Adipocyte (in vitro differentiated cells): ENCODE results near the gene B3GNT5.
A peak's percentile ranks its signal among the peaks of the same experiment; 100 is the strongest.

Experiments used
- DNase-seq: peaks from one replicate; pipeline ENCODE4 v3.0.0-alpha.2; 2015; ENCODE audit warnings: low read depth
- H3K27me3 ChIP-seq: replicated peaks from 2 replicates; pipeline ENCODE4 v1.7.0; 2013; ENCODE audit warnings: mild to moderate bottlenecking, low read length, moderate library complexity; ENCODE audit not compliant: control insufficient read depth, insufficient read depth
- H3K36me3 ChIP-seq: 2 replicates; pipeline ENCODE4 v1.7.0; 2013; ENCODE audit warnings: low read length, mild to moderate bottlenecking, moderate library complexity; ENCODE audit not compliant: control insufficient read depth, insufficient read depth, severe bottlenecking
- H3K4me1 ChIP-seq: 2 replicates; pipeline ENCODE4 v1.7.0; 2013; ENCODE audit warnings: mild to moderate bottlenecking, low read length, moderate library complexity; ENCODE audit not compliant: control insufficient read depth, insufficient read depth
- H3K4me3 ChIP-seq: 2 replicates; pipeline ENCODE4 v1.7.0; 2013; ENCODE audit warnings: mild to moderate bottlenecking, low read length, moderate library complexity
- H3K9ac ChIP-seq: 2 replicates; pipeline ENCODE4 v1.7.0; 2013; ENCODE audit warnings: mild to moderate bottlenecking, low read length, moderate library complexity
- H3K9me3 ChIP-seq: 2 replicates; pipeline ENCODE4 v1.7.0; 2013; ENCODE audit warnings: mild to moderate bottlenecking, low read length, moderate library complexity; ENCODE audit not compliant: control insufficient read depth

The B3GNT5 gene

DNA sequence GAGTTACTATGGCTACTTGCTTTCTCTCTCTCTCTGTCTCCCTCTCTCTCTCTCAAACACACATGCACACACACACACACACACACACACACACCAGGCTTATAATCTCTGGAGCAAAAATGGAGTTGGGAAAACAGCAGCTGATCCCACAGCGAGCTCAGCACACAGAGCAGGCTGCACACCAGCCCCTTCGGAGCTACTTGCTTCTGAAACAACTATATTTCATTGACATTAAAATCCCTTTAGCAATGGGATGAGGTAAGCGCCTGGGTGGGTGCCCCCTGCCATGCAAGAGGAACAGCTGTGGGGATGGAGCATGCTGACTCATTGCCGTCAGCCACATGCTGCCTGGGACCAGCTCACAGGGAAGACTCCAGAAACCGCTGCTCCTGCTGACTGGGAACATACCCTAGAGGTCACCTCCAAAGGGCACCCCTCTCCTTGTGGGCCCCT is 45.7 kb downstream of the B3GNT5 start:
- DNase-seq, result peak; percentile 89
- Histone ChIP-seq H3K36me3 (no peaks in the 10 kb centered on the region), H3K9me3 (no peaks in the 10 kb centered on the region), H3K4me1 (peaks cover 26% of the 10 kb centered on the region), H3K27me3 (no peaks in the 10 kb centered on the region), H3K4me3 (no peak overlapping the region), H3K9ac (peak overlapping the region; percentile 3)

DNA sequence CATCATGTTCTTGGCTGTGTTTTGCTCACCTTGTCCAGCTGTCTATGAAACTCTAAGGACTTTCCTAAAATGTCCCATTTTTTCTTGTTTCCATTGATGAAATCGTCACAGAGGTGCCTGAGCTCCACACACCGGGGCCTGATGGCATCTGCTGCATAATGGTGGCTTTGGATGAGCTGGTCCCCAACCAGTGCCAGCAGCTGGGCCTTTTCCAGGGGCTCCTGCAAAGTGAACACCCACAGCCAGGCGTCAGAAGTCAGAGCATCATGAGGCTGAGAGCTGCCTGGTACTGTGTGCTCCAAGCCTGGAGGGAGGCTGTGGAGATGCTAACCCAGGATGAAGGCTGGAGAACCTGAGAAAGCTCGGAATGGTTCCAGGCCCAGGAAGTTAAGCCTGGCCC is 46.9 kb downstream of the B3GNT5 start:
- no peak for DNase-seq
- no peaks in the 10 kb centered on the region for H3K36me3 ChIP-seq
- no peak overlapping the region for H3K4me3 ChIP-seq
- no peak overlapping the region for H3K9ac ChIP-seq
- H3K9me3 ChIP-seq, result no peaks in the 10 kb centered on the region
- H3K4me1 ChIP-seq, result peaks cover 24% of the 10 kb centered on the region
- no peaks in the 10 kb centered on the region for H3K27me3 ChIP-seq

DNA sequence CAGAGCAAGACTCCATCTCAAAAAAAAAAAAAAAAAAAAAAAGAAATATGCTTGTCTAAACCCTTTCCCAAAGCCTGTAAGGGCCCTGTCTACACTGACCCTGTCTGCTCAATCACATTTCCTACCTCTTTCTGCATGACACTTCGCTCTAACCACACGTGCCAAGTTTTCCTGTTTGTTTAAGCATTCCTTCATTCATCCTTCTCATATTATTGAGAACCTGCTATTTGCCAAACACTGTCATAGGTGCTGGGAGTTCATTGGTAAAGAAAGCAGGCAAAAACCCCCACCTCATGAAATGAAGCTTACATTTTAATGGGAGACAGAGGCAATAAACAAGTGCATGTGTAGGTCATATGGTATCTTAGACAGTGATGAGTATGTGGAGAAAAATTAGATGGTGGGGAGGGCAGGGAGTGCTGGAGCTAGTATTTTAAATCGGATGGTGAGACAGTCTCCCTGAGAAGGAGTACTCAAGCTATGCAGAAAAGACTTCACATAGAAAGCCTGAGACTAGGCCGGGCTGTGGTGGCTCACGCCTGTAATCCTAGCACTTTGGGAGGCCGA is 48.0 kb downstream of the B3GNT5 start:
- DNase-seq, result no peak
- Histone ChIP-seq H3K27me3 (no peaks in the 10 kb centered on the region), H3K4me3 (no peak overlapping the region), H3K9ac (no peak overlapping the region), H3K4me1 (peaks cover 13% of the 10 kb centered on the region), H3K9me3 (no peaks in the 10 kb centered on the region), H3K36me3 (no peaks in the 10 kb centered on the region)

DNA sequence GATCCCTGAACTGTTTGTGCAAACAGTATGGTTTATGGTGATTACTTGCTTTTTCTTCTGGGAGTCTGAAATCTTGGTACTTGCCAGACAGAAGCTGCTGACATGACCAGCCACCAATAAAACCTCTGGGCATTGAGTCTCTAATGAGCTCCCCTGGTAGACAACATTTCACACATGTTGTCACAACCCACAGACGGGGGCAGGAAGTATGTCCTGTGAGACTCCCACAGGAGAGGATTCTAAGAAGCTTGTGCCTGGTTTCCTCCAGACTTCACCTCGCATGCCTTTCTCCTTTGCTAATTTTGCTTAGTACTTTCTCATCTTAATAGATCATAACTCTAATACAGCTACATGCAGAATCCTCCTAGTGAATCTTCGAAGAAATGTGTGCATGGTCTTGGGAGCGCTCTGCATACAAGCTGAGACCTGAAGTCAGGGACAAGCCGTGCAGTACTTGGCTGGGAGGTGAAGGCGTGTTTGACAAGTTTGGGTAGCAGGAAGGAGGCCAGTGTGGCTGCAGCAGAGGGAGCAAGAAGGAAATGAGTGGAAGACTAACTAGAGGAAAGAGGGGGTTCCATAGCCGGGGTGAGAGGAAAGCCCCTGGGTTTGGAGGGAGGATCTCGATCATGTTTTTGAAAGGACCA is 49.0 kb downstream of the B3GNT5 start:
- Histone ChIP-seq H3K9me3 (no peaks in the 10 kb centered on the region), H3K9ac (no peak overlapping the region), H3K4me1 (peaks cover 19% of the 10 kb centered on the region), H3K36me3 (no peaks in the 10 kb centered on the region), H3K4me3 (no peak overlapping the region), H3K27me3 (no peaks in the 10 kb centered on the region)
- no peak for DNase-seq

DNA sequence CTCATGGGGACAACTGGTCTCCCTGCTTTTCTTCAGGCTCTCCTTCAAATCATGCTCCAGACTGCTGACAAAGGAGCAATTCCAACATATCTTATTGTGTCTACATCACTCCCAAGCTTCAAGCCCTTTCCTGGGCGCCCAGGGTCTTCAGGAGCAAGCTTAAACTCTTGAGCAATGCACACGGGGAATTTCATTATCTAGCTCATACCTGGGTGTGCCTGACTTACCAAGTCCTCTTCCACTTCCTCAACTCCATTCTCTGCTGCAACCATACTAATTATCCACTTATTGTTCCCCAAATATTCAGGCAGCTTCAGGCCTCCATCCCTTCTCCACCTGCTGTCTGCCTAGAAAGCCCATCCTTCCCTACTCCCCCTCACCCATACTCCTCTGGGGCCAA is 50.6 kb downstream of the B3GNT5 start:
- Histone ChIP-seq H3K36me3 (no peaks in the 10 kb centered on the region), H3K9me3 (no peaks in the 10 kb centered on the region), H3K9ac (no peak overlapping the region), H3K4me1 (peaks cover 15% of the 10 kb centered on the region), H3K4me3 (no peak overlapping the region), H3K27me3 (no peaks in the 10 kb centered on the region)
- no peak for DNase-seq

DNA sequence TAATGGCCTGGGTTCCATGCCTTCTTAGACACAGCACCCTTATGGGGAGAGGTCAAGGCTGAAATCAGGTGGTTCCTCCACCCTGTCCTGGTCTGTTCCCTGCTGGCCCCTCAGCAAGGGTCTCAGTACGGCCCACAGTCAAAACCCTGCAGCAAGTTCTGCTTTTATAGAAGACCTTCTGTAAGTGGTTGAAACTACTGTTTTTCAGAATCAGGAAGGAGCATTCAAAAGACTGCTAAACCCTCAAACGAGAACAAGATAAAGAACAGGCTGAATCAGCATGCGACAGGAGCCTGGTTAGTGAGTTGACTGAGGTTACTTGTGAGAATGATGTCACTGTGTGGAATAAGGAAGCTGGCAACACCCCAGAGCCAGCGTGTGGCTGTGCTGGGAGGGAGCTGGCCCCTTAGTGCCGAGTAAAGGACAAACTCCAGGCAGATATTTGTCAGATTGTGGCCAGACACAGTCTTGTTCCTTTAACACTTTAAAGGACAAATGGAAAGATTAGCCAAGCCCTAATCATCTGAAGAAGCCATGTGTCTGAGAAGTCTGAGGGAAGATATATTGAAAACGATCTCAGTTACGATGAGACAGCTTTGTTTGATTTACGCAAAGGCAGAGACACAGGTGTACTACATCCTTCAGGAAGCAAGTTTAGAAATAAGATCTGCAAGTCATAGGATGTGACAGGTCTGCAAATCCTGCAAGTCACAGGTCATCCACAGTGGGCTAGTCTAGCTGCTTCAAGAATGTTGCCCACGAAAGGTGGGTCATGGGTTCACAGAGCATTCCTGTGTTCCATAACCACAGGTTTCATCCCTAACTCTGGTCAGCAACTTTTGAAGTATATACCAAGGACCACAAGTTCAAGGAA is 54.0 kb downstream of the B3GNT5 start:
- Histone ChIP-seq H3K4me3 (no peak overlapping the region), H3K9ac (no peak overlapping the region), H3K36me3 (no peaks in the 10 kb centered on the region), H3K4me1 (peaks cover 14% of the 10 kb centered on the region), H3K27me3 (no peaks in the 10 kb centered on the region), H3K9me3 (no peaks in the 10 kb centered on the region)
- peak; percentile 51 for DNase-seq

DNA sequence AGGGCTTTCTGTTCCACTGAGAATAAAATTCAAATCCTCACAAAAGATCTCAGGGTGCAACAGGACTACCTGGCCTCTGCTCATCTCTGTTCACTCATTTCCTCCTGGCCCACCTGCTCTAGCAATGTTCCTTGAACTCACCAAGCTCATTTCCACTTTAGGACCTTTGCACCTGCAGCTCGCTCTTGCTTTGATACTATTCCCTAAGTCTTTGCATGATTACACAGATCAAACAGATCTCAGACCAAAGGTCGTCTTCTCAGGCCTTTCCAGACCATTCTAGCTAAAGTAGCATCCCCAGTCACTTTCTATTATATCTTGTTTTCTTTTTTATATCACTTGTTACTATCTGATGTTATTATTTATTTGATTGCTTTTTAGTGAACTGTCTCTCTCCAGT is 54.7 kb downstream of the B3GNT5 start:
- Histone ChIP-seq H3K36me3 (no peaks in the 10 kb centered on the region), H3K9me3 (no peaks in the 10 kb centered on the region), H3K4me3 (no peak overlapping the region), H3K9ac (no peak overlapping the region), H3K4me1 (peaks cover 14% of the 10 kb centered on the region), H3K27me3 (no peaks in the 10 kb centered on the region)
- DNase-seq, result no peak

DNA sequence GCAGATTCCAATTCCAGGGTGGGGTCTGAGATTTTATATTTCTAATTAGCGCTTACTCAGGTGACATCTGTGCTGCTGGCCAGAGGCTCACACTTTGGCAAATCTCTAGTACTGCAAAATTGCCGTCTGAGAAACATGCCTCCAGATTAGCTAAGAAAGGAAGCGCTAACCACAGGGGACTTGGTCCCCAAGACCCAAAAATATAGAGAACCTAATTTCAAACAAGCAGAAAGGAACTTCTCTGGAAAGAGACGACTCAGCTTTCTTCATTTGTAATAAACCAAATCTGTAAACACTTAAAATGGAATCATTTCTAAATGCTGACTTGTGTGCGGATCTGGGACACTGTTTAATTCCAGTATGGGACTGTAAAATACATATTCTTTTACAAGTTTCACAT is 55.7 kb downstream of the B3GNT5 start:
- Histone ChIP-seq H3K27me3 (no peaks in the 10 kb centered on the region), H3K4me3 (no peak overlapping the region), H3K4me1 (peaks cover 14% of the 10 kb centered on the region), H3K9ac (no peak overlapping the region), H3K36me3 (no peaks in the 10 kb centered on the region), H3K9me3 (no peaks in the 10 kb centered on the region)
- DNase-seq, result no peak

DNA sequence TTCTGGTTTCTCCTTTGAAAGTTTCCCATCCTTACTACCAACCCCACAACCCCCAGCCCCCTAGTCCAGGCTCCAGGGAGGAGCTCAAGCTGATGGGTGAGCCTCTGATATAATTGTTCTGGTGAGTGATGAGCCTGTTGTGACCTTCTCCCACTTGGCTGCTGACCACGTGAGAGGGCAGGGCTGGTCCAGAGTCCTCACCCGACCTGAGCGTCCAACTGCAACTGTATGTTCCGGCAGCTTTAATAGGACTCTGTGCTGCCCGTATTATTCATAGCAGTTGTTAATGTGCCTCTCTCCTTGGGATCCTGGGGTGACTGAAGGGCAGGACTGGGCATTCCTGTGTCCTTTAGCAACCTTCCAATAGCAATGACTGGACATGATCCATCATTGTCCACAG is 56.2 kb downstream of the B3GNT5 start:
- no peak for DNase-seq
- H3K36me3 ChIP-seq, result no peaks in the 10 kb centered on the region
- H3K4me3 ChIP-seq, result no peak overlapping the region
- no peaks in the 10 kb centered on the region for H3K27me3 ChIP-seq
- H3K9ac ChIP-seq, result no peak overlapping the region
- H3K9me3 ChIP-seq, result no peaks in the 10 kb centered on the region
- peaks cover 14% of the 10 kb centered on the region for H3K4me1 ChIP-seq

DNA sequence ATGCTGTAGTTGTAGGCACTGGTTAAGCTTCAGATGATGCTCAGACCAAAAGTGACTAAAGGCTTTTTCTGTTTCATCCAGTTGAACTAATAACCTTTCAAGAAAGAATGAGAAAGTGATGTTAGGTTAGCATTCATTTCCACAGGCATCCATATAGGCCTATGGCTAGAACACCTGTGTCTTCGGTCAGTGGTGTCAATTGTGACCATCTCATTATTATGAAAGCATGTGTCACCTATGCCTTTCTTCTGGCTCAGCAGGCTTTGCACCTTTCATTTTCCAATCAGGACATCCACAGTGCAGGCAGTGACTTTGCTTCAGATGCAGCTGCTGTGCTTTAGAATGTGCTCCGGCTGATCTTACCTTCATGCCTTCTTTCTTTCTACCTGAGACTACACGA is 57.9 kb downstream of the B3GNT5 start:
- Histone ChIP-seq H3K4me1 (peaks cover 14% of the 10 kb centered on the region), H3K9ac (no peak overlapping the region), H3K27me3 (no peaks in the 10 kb centered on the region), H3K9me3 (no peaks in the 10 kb centered on the region), H3K4me3 (no peak overlapping the region), H3K36me3 (no peaks in the 10 kb centered on the region)
- no peak for DNase-seq

DNA sequence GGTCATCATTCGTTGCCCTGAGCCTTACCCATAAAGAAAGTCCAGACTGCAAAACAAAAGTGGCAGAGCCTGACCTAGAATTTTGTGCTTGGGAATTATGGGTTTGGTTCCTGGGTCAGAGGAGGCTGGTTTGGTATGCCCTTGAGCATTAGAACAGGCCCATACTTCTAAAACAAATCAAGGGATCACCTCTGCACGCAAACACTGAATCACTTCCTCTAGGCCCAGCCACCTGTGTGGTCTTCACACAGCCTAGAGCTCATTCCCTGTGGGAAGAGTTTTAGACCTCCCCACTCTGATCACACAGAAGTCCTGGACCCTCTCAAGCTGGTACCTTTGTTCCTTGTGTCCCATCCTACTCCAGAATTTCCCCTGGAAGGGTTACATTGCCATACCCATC is 59.4 kb downstream of the B3GNT5 start:
- no peak overlapping the region for H3K9ac ChIP-seq
- no peaks in the 10 kb centered on the region for H3K36me3 ChIP-seq
- no peak overlapping the region for H3K4me3 ChIP-seq
- DNase-seq, result no peak
- peaks cover 5% of the 10 kb centered on the region for H3K4me1 ChIP-seq
- H3K9me3 ChIP-seq, result no peaks in the 10 kb centered on the region
- H3K27me3 ChIP-seq, result no peaks in the 10 kb centered on the region
